ENCODE measurements around the gene HINFP.

DNA sequence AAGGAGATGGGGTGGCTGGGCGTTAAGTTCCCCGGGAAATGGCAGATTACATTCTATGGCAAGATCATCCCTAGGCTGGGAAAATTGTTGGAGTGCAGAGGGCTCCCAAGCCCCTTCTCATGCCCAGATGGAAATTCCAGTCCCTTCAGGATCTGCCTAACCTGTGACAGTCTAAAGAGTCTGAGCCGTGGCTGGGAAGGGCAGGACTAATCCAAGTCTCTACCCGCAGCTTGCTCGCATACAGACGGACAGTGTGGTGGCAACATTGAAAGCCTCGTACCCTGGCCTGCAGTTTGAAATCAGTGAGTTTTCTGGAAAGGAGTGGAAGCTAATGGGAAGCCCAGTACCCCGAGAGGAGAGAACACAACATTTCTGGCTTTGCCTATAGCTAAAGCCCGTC lies 33.0 kb upstream of the HINFP start:
- TF ChIP-seq CTCF (IDR thresholded peaks at IDR 0.05) (no peak), EP300 (IDR thresholded peaks at IDR 0.05; ENCODE audit: low read depth) (no peak), POLR2A (IDR thresholded peaks at IDR 0.05) (no peak)

Data from transverse colon (tissue), 3 donors.